GM18868 (cell line): ENCODE results near the gene MLKL.
A peak's percentile ranks its signal among the peaks of the same experiment; 100 is the strongest.
"Not testable (repeated sequence)": the region's sequence is repeated elsewhere in the genome, so short reads cannot be mapped to it uniquely, and the experiment has no call there.

Experiments used
- ATAC-seq: cut with Tn5 transposase; IDR thresholded peaks from one replicate; pipeline ENCODE4 v1.9.1; 2021; ENCODE audit warnings: mild to moderate bottlenecking, moderate library complexity; ENCODE audit not compliant: unreplicated experiment

The MLKL gene

DNA sequence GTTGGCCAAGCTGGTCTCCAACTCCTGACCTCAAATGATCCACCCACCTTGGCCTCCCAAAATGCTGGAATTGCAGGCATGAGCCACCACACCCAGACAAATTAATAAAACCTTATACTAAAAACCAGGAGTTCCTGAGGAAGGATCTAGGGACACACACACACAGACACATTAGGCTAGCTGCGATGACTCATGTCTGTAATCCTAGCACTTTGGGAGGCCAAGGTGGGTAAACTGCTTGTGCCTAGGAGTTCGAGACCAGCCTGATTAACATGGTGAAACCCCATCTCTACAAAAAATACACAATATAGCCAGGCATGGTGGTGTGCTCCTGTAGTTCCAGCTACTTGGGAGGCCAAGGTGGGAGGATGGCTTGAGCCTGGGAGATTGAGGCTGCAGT lies 47.8 kb downstream of the MLKL start:
- not testable (repeated sequence) for ATAC-seq

DNA sequence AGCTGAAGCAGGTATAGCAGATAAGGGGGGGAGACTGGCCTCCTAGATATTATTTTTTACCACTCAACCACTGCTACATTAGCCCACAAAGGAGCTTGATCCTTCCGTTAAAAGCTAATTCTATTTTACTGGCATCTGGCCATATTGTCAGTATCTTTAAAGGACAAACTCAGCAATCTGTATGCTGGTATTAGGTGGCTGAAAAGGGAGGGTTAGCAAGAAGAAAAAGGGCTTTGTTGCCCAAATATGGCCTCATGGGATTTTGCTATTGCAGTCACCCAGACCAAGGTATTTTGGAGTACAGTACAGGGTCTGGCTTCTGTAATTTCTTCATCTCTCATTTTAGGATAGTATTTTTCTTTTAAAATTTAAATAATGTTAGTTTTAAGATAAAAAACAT lies 48.4 kb downstream of the MLKL start:
- no peak for ATAC-seq

DNA sequence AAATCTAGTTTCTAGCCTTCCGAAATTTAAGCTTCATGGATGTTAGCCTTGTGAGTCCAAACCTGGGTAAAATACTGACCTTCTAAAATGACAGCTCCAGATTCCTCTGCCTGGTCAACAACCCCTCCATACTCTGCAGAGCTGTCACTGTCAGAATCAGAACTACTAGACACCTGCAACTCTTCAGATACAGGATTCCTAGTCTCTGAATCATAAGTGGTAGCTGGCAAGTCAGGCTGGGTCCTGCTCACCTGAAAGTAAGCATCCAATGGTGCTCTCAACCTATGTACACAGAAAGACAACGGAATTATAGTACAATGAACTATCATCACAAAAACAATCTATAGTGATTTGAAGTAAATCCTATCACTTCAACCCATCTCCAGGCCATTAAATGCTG lies 48.8 kb downstream of the MLKL start:
- no peak for ATAC-seq

DNA sequence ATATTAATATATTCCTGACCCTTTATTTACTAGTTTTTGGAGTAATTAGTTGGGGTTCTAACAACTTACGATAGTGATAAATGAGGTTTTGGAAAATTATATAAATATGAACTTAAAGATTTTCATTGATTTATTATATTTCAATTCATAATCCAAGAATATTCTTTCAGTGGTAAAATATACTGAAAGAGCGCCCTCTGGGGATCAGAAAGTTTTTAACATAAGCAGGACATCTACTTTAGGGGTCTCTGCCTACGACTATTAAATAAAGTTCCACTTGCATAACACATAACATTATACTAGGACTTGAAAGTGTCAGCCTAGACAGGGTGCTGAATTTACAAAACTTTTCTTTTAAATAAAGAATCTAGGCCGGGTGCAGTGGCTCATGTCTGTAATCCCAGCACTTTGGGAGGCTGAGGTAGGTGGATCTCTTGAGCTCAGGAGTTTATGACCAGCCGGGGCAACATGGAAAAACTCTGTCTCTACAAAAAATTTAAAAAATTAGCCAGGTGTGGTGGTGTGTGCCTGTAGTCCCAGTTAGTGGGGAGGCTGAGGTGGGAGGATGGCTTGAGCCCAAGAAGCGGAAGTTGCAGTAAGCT lies 49.6 kb downstream of the MLKL start:
- no peak for ATAC-seq

DNA sequence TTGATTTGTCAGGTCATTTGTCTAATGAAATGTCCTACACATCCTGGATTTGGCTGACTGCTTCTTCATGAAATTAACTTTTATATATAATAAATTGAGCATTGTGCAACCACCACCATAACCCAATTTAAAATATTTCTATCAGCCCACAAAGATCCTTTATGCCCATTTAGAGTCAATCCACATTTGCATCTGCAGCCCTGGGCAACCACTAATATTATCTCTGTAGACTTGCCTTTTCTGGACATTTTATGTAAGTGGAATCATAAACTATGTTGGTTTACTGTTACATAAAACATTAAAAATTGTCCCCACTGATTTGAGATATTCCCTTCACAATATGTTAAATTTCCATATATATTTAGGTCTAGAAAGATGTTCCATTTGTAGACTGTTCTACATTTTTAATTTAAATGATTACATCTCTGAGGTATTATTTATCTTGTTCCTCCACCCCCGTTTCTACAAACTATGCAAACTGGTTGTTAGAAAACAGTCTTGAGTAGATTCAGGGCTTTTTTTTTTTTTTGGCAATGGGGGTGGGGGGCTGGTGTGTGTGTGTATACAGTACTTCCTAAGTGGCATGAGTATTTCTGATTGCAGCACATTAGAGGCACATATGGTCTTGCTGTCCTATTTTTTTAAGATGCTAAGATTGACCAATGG lies 50.7 kb downstream of the MLKL start:
- no peak for ATAC-seq

DNA sequence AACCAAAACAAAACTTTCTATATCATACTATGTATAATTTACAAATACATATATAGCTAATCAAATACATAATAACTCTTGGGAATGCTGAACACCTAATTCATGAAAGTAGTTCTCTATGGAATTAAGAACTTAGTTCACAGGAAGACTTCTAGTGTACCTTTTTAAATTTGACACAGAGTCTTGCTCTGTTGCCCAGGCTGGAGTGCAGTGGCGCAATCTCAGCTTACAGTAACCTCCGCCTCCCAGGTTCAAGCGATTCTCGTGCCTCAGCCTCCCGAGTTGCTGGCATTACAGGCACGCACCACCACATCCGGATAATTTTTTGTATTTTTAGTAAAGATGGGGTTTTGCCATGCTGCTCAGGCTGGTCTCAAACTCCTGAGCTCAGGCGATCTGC lies 58.7 kb downstream of the MLKL start:
- no peak for ATAC-seq

DNA sequence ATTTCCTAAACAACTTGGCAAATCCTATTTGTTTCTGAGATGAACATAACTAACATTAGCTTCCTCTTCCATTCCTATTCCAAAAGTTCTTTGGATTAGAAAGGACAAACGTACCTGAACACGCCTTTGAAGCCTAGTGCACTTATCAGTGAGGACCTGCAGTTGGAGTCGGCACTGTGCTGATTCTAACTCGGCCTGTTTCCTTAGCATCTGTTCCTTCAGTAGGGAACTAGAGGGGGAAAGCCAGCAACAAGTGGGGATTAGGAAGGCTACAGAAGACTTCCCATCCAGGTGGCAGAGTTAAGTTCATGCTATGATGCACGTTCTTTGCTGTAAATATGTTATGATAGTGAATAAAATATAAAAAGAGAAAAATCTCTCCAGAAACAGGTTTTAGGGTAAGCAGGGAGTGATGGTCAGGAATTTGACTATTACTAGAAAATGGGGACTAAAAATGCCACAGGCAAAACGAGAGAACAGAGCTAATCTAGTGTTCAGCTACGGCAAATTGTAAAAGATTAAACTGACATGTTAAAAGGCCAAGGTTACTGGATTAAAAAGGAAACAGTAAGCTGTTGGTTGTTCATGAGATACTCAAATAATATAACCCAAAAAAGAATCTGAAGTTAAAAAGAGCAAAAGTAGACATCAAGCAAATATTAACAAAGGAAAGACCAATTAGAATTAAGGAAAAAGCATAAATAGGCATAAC lies 62.8 kb downstream of the MLKL start:
- no peak for ATAC-seq

DNA sequence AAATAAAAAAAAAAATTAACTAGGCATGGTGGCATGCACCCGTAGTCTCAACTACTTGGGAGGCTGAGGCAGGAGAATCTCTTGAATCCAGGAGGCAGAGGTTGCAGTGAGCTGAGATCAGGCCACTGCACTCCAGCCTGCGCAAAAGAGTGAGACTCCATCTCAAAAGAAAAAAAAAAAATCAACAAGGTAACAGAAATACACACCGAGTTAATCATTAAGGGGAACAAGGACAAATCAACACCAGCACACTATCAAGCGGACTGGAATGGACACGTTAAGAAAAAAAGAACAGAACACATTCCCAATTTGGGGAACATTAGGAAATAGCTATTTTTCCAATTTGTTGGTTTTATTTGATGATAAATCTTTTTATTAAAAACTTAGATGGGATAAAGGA lies 65.4 kb downstream of the MLKL start:
- no peak for ATAC-seq

DNA sequence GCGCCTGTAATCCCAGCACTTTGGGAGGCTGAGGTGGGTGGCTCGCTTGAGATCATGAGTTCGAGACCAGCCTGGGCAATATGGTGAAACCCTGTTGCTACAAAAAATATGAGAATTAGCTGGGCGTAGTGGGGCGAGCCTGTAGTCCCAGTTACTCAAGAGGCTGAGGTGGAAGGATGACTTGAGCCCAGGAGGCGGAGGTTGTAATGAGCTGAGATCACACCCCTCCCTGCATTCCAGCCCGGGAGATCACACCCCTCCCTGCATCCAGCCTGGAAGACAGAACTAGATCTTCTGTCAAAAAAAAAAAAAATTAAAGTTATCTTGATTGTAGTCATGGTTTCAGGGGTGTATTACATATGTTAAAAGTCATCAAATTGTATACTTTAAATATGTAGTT lies 67.0 kb downstream of the MLKL start:
- ATAC-seq = no peak

DNA sequence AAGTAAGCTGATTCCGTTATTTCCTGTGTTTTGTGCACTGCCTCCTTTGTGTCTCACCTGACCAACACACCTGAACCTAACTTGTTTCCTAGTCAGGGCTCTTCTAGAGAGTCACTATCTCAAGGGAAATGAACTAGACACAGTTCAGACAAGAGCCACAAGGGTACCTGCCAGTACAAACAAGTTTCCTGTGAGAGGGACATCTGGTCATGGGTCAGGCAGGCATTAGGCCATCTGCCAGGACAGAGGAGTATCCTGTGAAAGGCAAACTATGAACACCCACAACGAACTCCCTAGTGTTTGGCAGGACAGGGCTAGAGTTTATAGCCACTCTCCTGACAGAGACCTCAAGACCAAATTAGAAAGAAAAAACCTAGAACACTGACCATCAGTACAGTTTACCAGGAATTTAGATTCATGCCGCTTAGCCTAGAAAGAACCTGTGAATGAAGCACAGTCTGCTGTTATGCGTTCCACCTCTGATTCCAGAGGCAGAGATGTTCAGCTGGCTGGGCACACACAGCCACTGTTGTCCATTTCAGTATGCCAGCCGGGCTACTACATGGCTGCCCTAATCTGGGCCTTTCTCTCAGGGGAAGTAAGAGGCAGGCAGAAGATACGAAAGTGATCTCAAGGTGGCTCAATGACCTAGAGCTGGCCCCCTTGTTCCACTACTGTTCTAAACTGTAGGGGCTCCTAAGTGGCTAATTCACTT lies 73.0 kb downstream of the MLKL start:
- ATAC-seq = no peak

DNA sequence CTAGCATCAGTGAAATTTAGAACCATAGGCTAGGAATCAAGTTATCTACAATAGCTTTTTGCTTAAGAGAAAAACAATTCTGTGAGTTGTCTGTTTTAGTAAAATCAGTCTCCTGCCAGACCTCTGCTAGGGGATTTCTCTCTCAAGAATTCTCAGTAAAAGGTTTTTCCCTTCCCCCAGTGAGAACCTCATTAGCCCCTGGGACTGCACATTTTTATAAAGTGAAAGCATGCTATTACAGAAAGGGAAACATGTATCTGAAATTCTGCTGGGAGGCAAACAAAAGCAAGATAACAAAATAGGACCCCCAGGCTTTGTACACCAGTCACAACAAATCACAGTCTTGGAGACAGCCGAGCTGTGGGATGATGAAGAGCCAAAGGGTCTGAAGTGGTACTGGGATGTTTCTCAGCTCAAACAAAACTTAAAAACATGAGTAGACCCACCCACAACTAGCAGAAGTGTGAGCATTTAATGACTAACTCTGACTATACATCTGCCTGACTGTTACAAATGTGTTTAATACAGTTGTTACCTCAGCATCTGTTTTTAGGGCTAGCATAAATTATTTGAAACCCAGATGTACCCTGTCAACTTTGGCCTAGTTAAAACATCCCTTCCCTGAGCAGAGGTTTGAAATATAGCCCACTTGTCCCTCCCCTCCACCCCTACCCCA lies 73.8 kb downstream of the MLKL start:
- ATAC-seq = peak; percentile 67

DNA sequence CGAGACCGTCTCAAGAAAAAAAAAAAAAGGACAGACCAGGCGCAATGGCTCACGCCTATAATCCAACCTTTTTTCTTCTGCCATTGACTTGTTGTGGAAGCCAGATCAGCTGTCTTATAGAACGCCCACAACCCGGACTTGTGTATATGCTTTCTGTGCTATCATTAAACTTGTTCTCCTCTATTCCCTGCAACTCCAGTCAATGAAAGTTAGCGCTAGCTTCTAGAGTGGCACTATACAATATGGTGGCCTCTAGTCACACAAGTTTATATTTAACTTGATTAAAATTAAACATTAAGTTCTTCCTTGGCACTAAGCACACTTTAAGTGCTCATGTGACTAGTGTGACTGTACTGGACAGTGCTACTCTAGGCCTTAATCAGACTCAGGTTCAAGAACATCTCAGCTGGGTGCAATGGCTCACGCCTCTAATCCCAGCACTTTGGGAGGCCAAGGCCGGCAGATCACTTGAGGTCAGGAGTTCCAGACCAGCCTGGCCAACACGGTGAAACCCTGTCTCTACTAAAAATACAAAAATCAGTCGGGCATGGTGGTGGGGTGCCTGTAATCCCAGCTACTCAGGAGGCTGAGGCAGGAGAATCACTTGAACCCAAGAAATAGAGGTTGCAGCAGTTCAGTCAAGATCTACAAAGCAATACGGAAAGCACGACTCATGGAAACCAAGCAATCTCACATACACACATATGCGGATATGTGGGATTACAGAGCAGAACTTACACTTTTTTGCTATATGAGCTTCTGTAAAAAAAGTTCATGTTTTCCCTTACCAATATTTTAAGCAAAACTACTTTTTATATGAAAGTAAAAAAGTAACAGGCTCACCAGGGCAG lies 74.9 kb downstream of the MLKL start:
- no peak for ATAC-seq

DNA sequence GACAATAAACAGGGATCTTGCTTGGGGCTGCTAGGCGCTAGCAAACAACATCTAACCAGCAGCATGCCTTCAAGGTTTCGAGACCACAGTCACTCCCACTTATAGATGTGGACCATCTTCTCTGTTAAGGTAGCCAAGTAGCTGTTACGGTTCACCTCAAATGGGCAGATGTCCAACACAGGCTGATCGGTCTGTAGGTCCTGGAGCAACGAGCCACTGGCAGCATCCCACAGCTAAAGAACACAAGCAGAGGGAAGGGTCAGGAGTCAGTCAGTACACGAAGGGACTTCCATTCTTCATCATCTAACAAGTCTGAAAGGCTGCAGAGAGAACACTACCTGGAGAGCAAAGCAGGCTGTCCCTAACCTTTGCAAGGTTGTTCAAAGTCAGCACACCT lies 76.8 kb downstream of the MLKL start:
- no peak for ATAC-seq

DNA sequence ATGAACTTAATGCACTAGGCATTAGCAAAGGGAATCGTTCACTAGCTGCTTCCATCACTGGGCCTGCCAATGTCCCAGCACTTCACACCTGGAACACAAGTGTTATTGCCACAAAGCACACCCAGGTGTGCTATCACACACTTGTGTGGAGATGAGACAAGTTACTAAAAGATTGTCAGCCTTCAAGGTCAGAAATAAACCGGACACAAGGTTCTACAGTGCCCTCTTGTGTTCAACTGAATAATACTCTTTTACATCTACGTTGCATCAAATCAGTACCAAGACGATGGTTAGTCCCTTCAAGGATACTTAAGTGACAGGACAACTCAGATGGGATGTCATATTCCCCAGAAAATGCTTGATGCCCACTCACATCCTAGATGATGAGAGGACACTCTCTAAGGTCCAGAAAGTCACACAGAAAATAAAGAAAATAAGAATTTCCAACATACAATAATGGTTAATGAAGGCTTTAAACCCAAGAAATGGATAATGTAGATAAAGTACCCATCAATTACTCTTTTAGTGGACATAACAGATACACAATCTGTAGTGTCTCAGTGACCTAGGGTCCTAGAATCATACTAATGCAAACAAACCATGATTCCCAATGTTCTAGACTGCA lies 77.3 kb downstream of the MLKL start:
- no peak for ATAC-seq

DNA sequence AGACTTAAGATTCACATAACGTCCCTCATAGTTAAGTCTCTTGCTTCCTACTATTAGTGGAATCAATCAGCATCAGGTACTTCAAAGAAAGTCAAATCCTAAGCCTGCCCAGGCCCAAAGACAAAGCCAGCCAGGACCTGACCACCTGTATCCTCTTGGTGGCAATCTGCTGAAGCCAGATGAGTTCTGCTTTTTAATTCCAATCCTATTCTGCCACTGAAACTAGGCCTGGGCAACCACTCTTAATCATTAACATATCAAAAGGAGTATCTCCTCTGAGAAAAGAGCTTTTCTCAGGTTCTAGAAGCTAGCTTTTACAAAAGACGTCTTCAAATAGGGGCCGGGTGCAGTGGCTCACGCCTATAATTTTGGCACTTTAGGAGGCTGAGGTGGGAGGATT lies 78.7 kb downstream of the MLKL start:
- ATAC-seq = no peak
